ENCODE measurements around the gene LRRFIP1.

Gene LRRFIP1

DNA sequence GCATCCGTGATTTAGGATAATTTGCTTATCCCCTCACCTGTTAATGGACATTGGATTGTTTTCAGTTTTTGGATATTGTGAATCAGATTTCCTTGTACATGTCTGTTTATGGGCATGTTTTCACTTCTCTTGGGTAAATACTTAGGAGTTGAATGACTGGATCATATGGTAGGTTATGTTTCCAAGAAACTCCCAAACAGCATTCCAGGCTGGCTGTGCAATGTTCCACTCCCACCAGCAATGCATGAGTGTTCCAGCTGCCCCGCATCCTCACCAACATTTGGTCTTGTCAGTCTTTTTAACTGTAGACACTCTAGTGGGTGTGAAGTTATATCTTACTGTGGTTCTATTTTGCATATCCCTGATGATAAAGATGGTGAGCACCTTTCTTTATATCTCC is 8.9 kb upstream of the LRRFIP1 start:
- DNase-seq (ENCODE audit: low read depth in 2 of 2): no peak

DNA sequence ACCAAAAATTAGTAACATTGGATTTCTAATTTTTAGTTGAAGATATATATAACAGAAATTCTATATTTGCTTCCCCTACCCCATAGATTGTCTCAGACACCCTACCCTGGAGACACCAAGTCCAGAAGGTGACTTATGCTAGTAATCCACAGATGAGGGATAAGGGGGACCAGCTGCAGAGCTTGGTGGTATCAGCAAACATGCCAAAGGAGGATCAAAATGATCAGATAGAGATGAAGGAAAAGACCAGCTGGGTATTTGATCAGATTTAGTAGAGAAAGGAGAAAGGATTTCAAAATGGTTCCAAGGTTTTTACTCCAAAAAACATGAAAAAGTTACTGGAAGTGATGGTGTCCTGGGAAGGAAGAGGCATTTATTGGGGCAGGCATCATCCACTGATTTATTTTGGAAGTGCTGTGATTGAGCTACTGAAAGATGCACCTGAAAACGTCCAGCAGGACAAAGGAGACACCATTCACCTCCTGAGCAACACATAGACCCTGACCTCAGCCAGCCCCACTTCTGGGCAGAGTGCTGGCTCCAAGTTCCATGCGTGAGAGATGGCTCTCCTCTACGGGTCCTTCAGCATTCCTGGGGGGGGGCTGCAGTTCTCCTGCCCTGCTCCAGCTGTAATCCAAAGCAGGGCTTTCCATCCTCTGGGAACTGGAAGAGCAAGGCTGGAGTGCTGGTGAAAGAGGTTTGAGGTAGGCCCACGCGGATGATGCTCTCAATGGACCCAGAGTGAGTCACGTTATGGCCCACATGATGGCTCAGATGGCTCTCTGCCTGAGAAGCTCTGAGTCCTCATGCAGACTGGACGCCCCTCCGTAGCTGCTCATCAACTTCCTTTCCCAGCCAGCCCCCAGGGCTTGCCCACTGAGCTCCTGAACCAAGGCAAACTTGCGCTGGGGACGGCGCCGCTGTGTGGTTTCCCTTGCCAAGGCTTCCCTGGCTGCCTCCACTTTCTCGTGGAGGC is 3.7 kb upstream of the LRRFIP1 start:
- DNase-seq (ENCODE audit: low read depth in 2 of 2): no peak

DNA sequence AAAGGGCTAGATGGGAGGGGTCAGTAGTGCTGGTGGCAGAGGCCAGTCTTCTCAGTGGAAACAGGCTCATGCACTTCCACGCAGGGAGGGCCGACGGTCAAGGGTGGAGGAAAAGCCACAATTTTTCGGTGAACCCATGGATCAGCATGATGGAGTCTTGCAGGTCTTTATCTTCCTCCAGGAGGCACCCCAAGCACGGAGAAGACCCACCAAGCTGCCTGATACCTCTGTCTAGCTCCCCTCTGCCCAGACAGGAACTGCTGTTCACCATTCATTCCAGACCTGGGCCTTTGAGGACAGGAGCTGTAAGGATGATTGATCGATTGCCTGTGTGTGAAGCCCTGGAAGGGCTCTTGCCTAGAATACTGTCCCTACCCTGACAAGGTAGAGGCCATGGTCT is 2.8 kb upstream of the LRRFIP1 start:
- no peak for DNase-seq (ENCODE audit: low read depth in 2 of 2)

DNA sequence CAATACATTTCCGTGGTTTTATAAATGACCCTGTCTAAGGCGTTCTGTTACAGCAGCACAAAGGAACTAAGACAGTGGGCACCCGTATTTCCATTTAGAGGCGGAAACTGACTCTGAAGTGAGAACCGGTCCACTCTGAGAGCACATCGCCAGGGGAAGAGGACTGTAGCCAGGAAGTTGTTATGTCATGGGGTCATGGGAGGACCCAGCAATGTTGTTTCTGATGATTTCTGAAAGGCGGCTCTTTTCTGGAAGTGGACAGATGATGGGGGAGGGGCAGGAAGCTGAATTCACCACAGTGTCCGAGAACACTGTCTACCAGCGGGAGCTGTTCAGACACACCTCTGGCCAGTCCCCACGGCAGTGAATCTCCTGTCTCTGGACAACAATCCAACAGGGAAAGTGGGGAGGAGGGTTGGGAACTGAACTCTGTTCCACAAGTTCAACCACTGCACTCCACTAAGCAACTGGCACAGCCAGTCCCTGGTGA is 2.1 kb upstream of the LRRFIP1 start:
- no peak for DNase-seq (ENCODE audit: low read depth in 2 of 2)

DNA sequence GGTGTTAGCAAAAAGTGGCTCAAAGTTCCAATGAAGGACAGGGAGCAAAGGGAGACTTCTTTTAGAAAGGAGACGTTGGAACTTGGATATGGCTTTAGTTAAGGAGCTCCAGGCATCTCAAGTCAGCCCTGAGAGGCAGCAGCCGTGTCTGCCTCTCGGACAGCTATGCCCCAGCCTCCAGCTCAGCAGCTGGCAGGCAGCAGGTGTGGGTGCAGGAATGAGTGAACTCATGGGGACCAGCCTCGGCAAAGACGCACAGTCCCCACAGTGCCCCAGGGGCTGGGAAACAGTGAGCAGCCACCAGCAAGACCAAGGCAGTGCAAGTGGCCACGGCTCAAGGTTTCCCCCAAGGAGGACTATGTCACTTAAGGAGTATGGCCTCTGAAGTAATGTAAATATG is 1.6 kb upstream of the LRRFIP1 start:
- no peak for DNase-seq (ENCODE audit: low read depth in 2 of 2)

DNA sequence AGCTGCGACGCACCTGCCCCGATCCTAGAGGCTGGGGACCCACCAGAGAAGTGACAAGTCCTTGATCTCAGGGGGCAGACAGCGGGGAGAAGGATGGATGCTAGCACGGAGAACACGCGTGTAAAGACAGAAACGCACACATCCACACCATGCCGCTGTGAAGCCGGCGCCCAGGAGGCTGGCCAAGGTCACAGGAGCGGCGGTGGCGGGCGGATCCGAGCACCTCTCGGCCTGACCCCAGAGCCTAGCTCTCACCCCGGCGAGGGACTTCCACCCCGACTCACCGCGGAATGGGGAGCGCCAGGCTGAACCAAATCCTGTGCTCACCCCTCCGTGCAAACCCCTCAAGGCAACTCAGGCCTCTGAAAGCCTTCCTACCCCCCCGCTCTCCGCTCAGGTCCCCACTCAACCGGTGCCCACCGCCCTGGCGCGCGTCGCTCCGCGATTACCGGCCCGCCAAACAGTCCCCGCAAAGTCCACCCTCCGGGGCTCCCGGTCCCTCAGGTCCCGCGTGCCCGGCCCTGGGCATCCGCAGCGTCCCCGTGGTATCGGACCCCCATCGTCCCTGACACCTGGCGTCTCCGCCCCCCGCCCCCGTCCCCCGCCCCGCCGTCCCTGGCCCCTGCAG is 460 bp upstream of the LRRFIP1 start:
- DNase-seq (ENCODE audit: low read depth in 2 of 2): no peak

DNA sequence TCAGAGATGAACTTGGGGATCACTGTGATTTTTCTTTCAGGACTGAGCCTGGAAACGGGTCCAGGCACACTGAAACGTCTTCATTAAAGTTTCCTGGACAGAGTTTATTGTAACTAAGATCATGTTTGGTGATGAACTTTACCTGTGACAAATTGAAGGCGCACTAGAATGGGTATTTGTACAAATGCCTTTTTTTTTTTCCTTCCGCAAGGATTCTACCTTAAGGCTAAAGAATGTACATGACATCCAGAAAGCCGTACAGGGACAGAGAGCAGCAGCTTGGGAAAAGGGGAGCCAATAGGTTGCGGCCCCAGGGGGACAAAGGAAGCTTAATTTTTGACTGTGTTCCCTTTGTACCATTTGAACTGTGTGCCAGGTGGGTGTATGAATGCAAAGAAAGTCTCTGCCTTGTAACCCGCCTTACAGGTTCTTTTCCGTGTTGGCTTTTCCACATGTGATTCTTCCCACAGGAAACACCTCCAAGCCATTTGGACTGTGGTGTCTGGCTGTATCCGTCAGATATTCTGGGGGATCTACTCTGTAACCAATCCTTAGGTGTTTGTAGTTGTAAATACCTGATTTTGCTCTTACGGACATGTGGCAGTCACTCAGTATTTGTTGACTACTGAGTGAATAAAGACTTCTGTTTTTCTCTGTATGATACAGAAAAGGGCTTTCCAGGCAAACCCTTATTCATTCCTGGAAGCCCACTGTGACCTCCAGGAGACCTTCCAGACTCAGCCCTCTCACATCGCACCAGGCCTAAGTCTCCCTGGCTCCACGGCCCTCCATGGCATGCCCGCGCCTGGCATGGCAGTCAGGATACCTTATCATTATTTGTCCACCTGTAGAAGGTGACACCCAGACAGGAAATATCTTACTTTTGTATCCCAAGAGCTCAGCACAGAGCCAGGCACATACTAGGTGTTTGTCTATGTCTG is 1.1 kb downstream of the LRRFIP1 start:
- DNase-seq (ENCODE audit: low read depth in 2 of 2): no peak

DNA sequence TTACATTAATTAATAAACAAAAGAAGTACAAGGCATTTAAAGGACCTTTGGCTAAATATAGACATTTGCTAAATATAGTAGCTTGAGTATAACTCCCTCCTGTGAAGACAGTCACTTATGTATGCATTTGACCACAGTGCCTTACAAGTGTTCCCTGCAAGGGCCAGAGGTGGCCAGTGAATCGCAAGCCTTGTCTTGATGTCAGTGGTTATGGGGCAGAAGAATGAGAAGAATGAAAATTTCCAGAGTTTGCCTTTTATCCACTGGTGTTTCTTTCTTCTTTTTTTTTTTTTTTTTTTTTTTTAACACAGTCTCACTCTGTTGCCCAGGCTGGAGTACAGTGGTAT is 1.8 kb downstream of the LRRFIP1 start:
- no peak for DNase-seq (ENCODE audit: low read depth in 2 of 2)

DNA sequence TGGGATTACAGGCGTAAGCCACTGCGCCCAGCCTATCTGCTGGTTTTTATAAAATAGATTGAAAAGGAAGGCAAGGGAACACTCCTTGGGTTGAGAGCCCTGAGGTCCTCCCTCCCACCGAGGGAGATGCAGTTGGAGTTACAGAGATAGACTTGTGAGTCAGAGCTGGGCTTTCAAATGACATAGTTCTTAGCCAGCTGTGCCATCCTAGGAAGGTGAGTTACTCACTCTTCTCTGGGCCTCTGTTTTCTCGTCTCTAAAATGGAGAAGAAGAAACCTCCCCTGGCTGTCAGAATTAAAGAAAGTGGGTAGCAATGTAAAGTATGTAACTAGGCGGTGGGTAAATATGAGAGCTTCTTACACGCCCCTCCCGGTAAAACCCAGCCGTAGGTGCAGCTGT is 2.4 kb downstream of the LRRFIP1 start:
- DNase-seq (ENCODE audit: low read depth in 2 of 2): no peak

DNA sequence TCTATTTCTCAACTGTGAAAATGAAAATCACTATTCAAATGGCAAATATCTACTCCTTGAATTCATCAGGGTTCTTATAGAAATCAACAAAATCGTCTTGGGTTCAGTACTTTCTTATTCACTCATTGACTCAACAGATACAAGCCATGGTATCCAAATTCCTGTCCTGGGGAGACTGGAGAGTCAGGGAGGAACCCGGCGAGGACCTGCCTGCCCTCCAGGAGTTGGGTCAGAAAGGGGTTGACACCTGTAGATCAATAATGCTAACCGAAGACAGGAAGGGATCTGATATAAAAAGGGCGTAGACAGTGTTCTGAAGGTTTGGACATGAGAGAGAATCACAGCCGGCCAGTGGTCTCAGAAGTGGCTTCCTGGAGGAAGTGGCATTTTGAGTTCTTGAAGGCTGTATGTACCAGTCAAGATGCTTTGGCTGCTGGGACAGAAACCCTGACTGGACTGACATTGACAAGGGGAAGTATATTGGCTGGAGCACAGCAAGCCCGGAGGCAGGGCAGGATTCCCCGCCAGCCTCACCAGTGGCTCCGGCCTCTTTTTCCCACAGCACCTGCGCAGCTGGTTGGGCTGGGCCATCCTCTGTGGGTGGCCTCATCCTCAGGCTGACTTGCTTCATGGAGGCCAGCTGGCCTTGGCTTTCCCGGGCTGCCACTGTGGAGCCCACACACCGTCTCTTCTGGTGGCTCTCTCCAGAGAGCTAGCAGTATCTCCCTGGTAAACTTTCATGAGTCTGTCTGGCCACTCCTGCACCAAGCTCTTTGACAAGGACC is 3.0 kb downstream of the LRRFIP1 start:
- no peak for DNase-seq (ENCODE audit: low read depth in 2 of 2)

DNA sequence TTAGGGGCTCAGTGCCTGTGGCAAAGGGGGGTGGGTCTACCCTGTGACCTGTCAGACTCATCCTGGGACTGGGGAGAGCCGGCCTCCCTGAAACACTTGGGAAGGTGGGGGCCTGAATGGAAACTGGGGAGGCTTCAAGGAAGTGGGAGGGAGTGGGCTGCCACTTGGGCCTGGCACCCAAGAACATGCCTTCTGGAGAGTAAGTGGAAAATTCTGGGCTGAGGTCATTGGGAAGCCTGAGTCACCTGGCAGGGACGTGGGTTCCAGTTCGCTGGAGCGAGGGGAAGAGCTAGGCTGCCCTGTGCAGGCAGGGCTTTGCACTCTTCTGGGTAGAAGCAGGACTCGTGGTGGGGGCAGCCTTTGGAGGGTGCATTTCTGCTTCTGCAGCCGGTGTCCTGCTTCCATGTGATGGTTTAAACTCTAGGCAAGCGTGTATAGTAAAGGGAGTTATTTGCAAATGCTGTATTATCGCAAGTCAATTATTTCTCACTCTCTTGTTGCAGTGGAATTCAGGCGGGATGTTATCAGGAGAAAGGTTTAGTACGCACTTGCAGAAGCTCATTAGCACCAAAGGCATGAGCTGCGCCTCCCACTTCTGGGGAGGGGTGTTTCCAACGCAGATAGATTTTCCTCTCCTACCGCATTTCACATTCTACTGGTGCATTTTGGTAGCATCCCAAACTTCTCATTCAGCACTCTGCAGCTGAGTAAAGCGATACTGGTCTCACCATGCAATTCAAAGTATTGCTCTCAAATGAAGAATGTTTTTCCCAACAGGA is 3.8 kb downstream of the LRRFIP1 start:
- DNase-seq (ENCODE audit: low read depth in 2 of 2): no peak

DNA sequence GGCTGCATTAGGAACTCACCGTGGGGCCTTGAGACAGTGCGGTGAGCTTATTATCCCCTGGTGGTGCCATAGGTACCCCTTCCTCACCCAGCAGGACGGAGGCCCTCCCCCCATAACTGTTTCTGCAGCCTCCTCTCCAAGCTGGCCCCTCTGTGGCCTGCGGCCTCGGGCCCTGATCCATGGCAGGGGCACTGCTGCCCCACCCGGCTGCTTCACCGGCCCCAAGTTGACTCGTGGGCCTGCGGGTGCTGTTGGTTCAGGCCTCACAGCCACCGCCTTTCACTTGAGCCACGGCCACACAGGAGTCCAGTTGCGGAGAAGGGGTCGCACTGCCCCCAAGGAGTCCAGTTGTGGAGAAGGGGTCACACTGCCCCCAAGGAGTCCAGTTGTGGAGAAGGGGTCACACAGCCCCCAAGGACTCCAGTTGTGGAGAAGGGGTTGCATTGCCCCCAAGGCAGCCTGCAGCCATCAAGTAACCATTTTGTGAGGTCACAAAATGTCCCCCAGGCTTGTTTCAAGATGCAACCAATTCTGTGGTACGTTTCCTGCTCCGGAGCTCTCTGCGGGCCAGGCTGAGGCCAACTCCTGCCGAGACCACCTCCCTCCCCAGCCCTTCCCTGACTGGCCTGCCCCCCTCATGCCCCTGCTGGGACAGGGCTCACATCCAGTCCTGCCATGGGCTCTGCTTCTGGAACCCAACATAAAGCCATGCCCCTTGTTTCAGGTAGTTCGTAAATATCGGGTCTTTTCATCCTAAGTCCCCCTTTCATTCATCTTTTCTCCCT is 4.6 kb downstream of the LRRFIP1 start:
- DNase-seq (ENCODE audit: low read depth in 2 of 2): no peak

DNA sequence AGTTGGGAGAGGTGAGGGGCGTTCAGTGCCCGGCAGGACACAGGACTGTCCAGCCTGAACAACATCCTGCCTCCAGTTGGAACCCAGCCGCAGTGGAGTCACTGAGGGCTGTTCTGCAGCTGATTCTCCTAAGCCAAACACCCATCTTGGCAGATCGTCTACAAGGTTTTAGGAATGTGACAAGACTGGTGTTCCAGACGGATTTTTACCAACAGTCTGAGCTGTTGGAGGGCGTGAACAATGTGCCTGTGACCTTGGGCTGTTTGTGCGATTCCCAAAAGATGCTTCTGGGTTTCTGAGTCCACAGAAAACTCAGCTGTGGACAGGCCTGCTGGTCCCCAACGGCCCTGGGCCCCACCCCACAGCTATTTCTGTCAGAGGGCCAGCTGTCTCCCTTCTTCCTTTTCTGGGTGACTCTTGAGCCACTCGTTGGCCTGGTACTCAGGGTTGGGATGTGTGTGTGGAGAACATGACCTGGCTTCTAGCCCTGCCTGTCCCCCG is 5.7 kb downstream of the LRRFIP1 start:
- DNase-seq (ENCODE audit: low read depth in 2 of 2): no peak

DNA sequence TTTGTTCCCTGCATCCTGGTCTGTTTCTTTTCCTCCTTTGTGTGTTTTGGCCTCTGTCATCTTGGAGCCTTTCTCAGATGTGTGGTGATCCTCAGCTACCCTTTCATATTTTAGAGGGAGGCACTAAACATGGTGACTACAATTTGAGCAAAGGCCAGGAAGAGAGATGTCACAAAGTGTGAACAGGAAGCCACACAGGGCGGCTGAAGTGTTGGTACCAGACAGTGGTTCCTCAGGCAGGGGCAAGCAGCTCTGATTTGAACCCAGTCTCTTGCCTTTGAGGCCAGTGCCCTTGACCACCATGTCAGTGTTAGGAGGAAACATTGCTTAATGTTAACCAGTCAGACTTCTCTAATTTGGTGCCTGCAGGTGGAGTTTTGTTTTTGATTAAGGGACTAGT is 9.2 kb downstream of the LRRFIP1 start:
- no peak for DNase-seq (ENCODE audit: low read depth in 2 of 2)

DNA sequence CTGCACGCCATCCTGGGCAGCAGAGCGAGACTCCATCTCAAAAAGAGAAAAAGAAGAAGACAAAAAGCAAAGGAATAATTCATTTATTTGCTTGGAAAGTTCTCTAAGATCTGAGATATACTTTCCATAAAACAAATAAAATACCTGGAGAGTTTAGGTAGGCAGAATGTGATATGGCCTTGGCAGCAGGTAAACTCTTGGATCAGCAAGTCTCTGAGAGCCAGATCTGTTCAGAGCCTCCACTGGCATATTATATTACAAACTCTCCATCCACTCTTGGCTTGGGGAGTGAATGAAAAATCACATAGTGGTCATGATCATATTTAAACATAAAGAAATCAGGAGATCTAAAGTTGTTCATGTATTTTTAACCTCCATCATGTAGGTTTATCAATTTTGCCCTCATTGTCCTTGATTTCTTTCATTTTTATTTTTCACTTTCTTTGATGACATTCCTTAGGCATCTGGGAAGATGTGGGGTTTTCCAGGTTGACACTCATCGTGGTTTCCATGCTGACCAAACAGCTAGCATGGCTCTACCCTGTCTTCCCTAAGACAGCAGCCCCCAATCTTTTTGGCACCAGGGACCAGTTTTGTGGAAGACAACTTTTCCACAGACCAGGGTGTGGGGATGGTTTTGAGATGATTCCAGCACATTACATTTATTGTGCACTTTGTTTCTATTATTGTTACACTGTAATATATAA is 10.2 kb downstream of the LRRFIP1 start:
- no peak for DNase-seq (ENCODE audit: low read depth in 2 of 2)

DNA sequence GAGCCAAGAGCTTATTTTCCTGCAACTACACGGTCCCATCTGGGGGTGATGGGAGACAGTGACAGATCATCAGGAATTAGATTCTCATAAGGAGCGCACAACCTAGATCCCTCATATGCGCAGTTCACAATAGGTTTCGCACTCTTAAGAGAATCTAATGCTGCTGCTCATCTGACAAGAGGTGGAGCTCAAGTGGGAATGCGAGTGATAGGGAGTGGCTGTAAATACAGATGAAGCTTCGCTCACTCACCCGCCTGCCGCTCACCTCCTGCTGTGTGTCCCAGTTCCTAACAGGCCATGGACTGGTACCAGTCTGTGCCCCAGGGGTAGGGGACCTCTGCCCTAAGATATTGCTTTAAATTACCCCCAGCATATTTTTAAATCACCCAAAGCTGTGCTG is 10.8 kb downstream of the LRRFIP1 start:
- no peak for DNase-seq (ENCODE audit: low read depth in 2 of 2)

DNA sequence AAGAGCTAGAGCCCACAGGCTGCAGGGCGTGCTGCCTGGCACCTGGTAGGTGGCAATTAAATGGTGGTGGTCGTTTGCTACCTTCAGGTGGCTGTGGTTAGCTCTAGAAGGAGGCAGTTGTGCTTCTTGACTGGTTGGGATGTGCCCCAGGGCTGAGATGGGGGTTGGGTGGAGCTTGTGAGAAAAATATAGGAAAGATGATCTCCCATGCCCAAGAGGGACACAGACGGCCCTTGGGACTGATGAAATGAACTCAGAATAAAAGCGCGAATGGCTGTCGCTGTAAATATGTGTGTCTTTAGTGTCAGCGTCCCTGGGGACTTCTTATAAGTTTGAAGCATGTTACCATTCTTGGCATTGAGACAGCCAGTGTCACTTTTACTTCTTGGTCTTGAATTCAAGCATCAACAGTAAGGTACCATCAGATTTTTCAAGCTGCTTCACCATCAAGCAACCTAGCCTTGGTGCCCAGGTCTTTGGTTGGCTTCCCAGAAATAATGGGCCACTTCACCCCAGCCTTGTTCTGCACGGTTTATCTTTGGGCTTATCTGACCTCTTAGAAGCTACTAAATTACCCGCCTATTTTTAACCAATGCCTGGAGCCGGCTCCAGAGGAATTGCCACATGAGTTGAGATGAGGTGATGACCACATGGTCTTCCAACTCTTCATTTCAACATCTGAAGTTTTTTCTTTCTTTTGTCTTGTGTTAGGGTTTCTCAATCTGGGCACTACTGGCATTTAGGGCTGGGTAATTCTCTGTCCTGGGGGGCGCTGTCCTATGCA is 11.9 kb downstream of the LRRFIP1 start:
- DNase-seq (ENCODE audit: low read depth in 2 of 2): no peak

DNA sequence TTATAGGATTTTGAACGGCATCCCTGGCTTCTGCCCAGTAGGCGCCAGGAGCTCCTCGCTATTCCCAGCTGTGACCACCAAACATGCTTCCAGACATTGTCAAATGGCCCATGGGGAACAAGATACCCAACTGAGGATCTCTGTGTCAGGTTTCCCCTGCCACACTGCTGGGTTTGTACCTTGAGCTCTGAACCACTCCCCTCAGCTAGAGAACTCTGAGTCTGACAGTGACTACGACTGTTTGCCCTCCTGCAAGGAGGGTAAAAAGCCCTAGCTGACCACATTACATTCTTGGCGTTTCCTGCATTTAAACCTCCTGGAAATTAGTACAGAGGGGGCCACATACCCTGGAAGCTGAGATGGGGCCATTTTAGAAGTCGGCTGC is 12.4 kb downstream of the LRRFIP1 start:
- DNase-seq (ENCODE audit: low read depth in 2 of 2): no peak
